Spleen (tissue), 7 donors: ENCODE results near the gene AGAP9.
"Not testable (repeated sequence)": the region's sequence is repeated elsewhere in the genome, so short reads cannot be mapped to it uniquely, and the experiment has no call there.

Experiments used
- POLR2A ChIP-seq, 3 donors: fragments of 450-650 bp; IDR thresholded peaks; one replicate each; pipeline ENCODE4 v1.5.1; 2017; ENCODE audit warnings: antibody characterized with exemption in 3 of 3, mild to moderate bottlenecking in 1 of 3
- POLR2AphosphoS5 ChIP-seq, 3 donors: sonication (generic); formaldehyde crosslinking; IDR thresholded peaks; one replicate each; pipeline ENCODE4 v1.5.1; 2017; ENCODE audit warnings: antibody characterized with exemption in 3 of 3
- TF ChIP-seq, protein P1 (sequence below), 11 experiments: fragments of 200-600 bp in 7 of 11; fragments of 450-650 bp in 4 of 11; sonication (generic) in 4 of 11; IDR thresholded peaks in 8 of 11; conservative IDR thresholded peaks in 3 of 11; 1 replicate in 7 of 11; 2 replicates in 4 of 11; pipeline versions ENCODE4 v1.4.0 to v1.8.0; 2016 to 2021; ENCODE audit warnings: antibody characterized with exemption in 11 of 11, inconsistent platforms in 4 of 11, mild to moderate bottlenecking in 1 of 11
- donor health status: DM: no; HTN: no; CAD: no; lungs with moderate emphysema.
- donor health status: DM: no; HTN: no; CAD: no.
- donor health status: DM: no; HTN: no; CAD: no.

- TF ChIP-seq POLR2AphosphoS5, POLR2A (IDR thresholded peaks at IDR 0.05): not testable (repeated sequence)
- TF ChIP-seq, protein P1, sequence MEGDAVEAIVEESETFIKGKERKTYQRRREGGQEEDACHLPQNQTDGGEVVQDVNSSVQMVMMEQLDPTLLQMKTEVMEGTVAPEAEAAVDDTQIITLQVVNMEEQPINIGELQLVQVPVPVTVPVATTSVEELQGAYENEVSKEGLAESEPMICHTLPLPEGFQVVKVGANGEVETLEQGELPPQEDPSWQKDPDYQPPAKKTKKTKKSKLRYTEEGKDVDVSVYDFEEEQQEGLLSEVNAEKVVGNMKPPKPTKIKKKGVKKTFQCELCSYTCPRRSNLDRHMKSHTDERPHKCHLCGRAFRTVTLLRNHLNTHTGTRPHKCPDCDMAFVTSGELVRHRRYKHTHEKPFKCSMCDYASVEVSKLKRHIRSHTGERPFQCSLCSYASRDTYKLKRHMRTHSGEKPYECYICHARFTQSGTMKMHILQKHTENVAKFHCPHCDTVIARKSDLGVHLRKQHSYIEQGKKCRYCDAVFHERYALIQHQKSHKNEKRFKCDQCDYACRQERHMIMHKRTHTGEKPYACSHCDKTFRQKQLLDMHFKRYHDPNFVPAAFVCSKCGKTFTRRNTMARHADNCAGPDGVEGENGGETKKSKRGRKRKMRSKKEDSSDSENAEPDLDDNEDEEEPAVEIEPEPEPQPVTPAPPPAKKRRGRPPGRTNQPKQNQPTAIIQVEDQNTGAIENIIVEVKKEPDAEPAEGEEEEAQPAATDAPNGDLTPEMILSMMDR (IDR thresholded peaks at IDR 0.05 in 8 of 11, conservative IDR thresholded peaks at IDR 0.05 in 3 of 11): not testable (repeated sequence)
These were observed 54.5 kb downstream of the AGAP9 start for GRCh38 chr10:47468731-47469528.
